Mesendoderm (in vitro differentiated cells): Measurements from ENCODE around the gene MCL1.
"Not testable (repeated sequence)": the region's sequence is repeated elsewhere in the genome, so short reads cannot be mapped to it uniquely, and the experiment has no call there.

Experiments
- DNase-seq: peaks from one replicate; pipeline ENCODE4 v3.0.0; 2013
- H2AK5ac ChIP-seq: 2 replicates; pipeline ENCODE4 v1.6.1; 2013; ENCODE audit warnings: low read length, inconsistent platforms
- H2BK120ac ChIP-seq: 2 replicates; pipeline ENCODE4 v1.6.1; 2013; ENCODE audit warnings: low read depth, mild to moderate bottlenecking, low read length, moderate library complexity, mixed read lengths
- H2BK15ac ChIP-seq: replicated peaks from 2 replicates; pipeline ENCODE4 v1.6.1; 2013; ENCODE audit warnings: low read depth, mild to moderate bottlenecking, moderate library complexity
- H2BK5ac ChIP-seq: 2 replicates; pipeline ENCODE4 v1.6.1; 2013; ENCODE audit warnings: low read length, inconsistent platforms
- H3K18ac ChIP-seq: 2 replicates; pipeline ENCODE4 v1.6.1; 2013; ENCODE audit warnings: mild to moderate bottlenecking, low read length, mixed read lengths
- H3K23ac ChIP-seq: one replicate; pipeline ENCODE4 v1.6.1; 2013; ENCODE audit warnings: low read length
- H3K27ac ChIP-seq: 2 replicates; pipeline ENCODE4 v1.5.1; 2013; ENCODE audit warnings: low read depth, mild to moderate bottlenecking, inconsistent platforms, low read length, moderate library complexity
- H3K27me3 ChIP-seq: 2 replicates; pipeline ENCODE4 v1.6.1; 2013; ENCODE audit warnings: low read length, control low read depth, mild to moderate bottlenecking, inconsistent platforms; ENCODE audit not compliant: insufficient read depth, poor library complexity
- H3K36me3 ChIP-seq: 2 replicates; pipeline ENCODE4 v1.6.1; 2013; ENCODE audit warnings: low read length, inconsistent platforms; ENCODE audit not compliant: control insufficient read depth, insufficient read depth
- H3K4ac ChIP-seq: one replicate; pipeline ENCODE4 v1.6.1; 2013; ENCODE audit warnings: low read depth, mild to moderate bottlenecking, low read length, moderate library complexity
- H3K4me1 ChIP-seq: 2 replicates; pipeline ENCODE4 v1.6.1; 2013; ENCODE audit warnings: low read depth, low read length, inconsistent platforms; ENCODE audit not compliant: control insufficient read depth
- H3K4me2 ChIP-seq: 2 replicates; pipeline ENCODE4 v1.6.1; 2013; ENCODE audit warnings: low read length
- H3K4me3 ChIP-seq: 2 replicates; pipeline ENCODE4 v1.5.1; 2013; ENCODE audit warnings: mild to moderate bottlenecking, low read length
- H3K56ac ChIP-seq: one replicate; pipeline ENCODE4 v1.6.1; 2013; ENCODE audit warnings: low read length
- H3K79me1 ChIP-seq: 2 replicates; pipeline ENCODE4 v1.6.1; 2013; ENCODE audit warnings: low read length, inconsistent platforms
- H3K79me2 ChIP-seq: 2 replicates; pipeline ENCODE4 v1.6.1; 2013; ENCODE audit warnings: mild to moderate bottlenecking, low read length; ENCODE audit not compliant: control insufficient read depth, insufficient read depth
- H3K9ac ChIP-seq: 2 replicates; pipeline ENCODE4 v1.6.1; 2013; ENCODE audit warnings: low read length, inconsistent platforms
- H4K5ac ChIP-seq: one replicate; pipeline ENCODE4 v1.6.1; 2013; ENCODE audit warnings: low read length
- H4K8ac ChIP-seq: one replicate; pipeline ENCODE4 v1.6.1; 2013; ENCODE audit warnings: low read depth, mild to moderate bottlenecking, control low read depth, low read length, moderate library complexity
- WGBS: extraction: QIAGEN DNeasy Blood & Tissue Kit; methylation state at CpG from one replicate; pipeline ENCODE4 v1.1.7; 2013; ENCODE audit warnings: low lambda C conversion rate, missing lambda C conversion rate; ENCODE audit not compliant: insufficient coverage; ENCODE audit errors: extremely low coverage; 5-methylcytosine and 5-hydroxymethylcytosine counted together

The MCL1 gene

GRCh38 chr1:150598346-150598745 lies 18.9 kb upstream of the MCL1 start:
- not testable (repeated sequence) for H3K56ac ChIP-seq, H2BK15ac ChIP-seq, H3K23ac ChIP-seq, H3K36me3 ChIP-seq, H3K9ac ChIP-seq, H2AK5ac ChIP-seq, H4K8ac ChIP-seq, H3K4ac ChIP-seq, H2BK5ac ChIP-seq, H3K4me3 ChIP-seq, H3K79me2 ChIP-seq, DNase-seq, H3K18ac ChIP-seq, H3K27me3 ChIP-seq, H3K4me1 ChIP-seq, H4K5ac ChIP-seq, H3K4me2 ChIP-seq, H3K79me1 ChIP-seq, H3K27ac ChIP-seq, H2BK120ac ChIP-seq
- WGBS: no CpG with 5 or more reads among the region's 4 CpGs

GRCh38 chr1:150596976-150597375 lies 17.6 kb upstream of the MCL1 start:
- H3K27ac ChIP-seq: no peak overlapping the region

DNA sequence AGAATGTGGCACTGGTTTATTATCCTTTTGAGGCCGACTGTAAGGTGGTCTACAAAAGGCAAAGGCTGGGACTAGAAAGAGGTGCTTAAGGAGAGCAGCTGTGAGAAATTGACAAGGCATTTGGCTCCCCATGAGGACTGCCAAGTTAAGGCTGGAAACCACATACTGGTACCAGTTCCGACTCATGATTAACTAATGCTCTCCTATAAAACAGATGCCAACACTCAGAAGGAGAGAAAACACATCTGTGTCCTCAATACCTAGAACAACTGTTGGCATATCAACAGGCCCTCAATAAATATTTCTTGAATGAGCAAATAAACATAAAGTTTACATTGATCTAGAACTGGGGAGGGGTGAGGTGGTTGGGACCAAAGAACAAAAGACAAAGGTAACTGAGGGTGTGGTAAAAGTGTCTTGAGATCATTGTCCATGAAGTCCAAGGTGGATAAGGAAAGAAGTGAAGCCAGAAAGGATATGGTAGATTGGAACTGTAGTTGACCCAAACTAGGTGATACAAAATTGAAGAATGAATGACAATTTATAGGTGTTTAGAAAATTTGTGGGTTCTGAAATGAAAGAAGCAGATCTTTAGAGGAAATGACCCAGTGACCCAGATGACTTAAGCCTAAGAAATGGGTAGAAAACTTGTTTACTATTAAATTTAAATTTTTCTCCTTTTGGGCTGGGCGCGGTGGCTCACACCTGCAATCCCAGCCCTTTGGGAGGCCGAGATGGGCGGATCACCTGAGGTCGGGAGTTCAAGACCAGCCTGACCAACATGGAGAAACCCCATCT lies 16.9 kb upstream of the MCL1 start:
- DNase-seq: no peak
- H3K23ac ChIP-seq: no peak overlapping the region

More at GRCh38 chr1:150596976-150597375, 17.6 kb upstream of the MCL1 start:
- H3K79me1 ChIP-seq: no peaks in the 10 kb centered on the region
- H3K36me3 ChIP-seq: no peaks in the 10 kb centered on the region
- no peak overlapping the region for H2BK15ac ChIP-seq
- DNase-seq: peak; percentile 25
- H3K4me1 ChIP-seq: no peaks in the 10 kb centered on the region
- H3K4me2 ChIP-seq: no peak overlapping the region
- no peak overlapping the region for H2BK5ac ChIP-seq
- no peak overlapping the region for H4K8ac ChIP-seq
- H2BK120ac ChIP-seq: no peak overlapping the region
- no peak overlapping the region for H3K23ac ChIP-seq
- H3K4ac ChIP-seq: no peak overlapping the region
- no peak overlapping the region for H3K56ac ChIP-seq
- WGBS: no CpG with 5 or more reads among the region's 3 CpGs
- no peaks in the 10 kb centered on the region for H3K79me2 ChIP-seq
- H2AK5ac ChIP-seq: no peak overlapping the region
- no peak overlapping the region for H3K4me3 ChIP-seq
- no peak overlapping the region for H3K18ac ChIP-seq
- H3K27me3 ChIP-seq: no peaks in the 10 kb centered on the region
- no peak overlapping the region for H3K9ac ChIP-seq
- H4K5ac ChIP-seq: no peak overlapping the region

DNA sequence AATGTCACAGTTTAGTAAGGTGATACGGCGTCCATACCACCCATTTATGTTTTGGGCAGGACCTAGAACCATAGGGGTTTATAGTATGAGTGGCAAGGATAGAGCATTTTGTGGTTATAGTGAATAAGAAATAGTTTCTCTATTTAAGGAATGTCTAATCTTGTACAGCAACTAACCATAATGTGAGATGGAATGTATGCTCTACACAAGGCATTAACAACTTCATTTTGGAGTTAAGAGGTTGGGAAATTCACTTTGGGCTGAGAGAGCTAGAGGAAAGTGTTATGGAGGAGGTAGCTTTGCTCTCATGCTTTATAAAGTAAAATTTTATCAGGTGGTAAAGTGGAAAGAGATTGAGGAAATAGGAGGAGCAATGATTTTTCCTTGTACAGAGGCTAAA lies 3.0 kb upstream of the MCL1 start:
- Histone ChIP-seq H3K4ac (no peak overlapping the region), H3K36me3 (no peaks in the 10 kb centered on the region), H3K4me1 (no peaks in the 10 kb centered on the region), H3K27me3 (no peaks in the 10 kb centered on the region), H3K9ac (no peak overlapping the region), H2BK5ac (no peak overlapping the region), H3K79me2 (peaks cover 16% of the 10 kb centered on the region), H3K4me3 (no peak overlapping the region), H4K8ac (no peak overlapping the region), H3K18ac (no peak overlapping the region), H3K27ac (no peak overlapping the region), H2BK120ac (no peak overlapping the region), H2BK15ac (no peak overlapping the region), H3K56ac (no peak overlapping the region), H3K79me1 (no peaks in the 10 kb centered on the region), H2AK5ac (no peak overlapping the region), H3K23ac (no peak overlapping the region), H3K4me2 (no peak overlapping the region), H4K5ac (no peak overlapping the region)
- WGBS: no CpG with 5 or more reads among the region's 2 CpGs
- no peak for DNase-seq

More for the DNA sequence above, 16.9 kb upstream of the MCL1 start:
- Histone ChIP-seq H2AK5ac (no peak overlapping the region), H3K27ac (no peak overlapping the region), H3K27me3 (no peaks in the 10 kb centered on the region), H3K4me1 (no peaks in the 10 kb centered on the region), H3K36me3 (no peaks in the 10 kb centered on the region), H2BK120ac (no peak overlapping the region), H3K4ac (no peak overlapping the region), H3K4me3 (no peak overlapping the region), H4K8ac (no peak overlapping the region), H2BK5ac (no peak overlapping the region), H3K79me1 (no peaks in the 10 kb centered on the region), H3K4me2 (no peak overlapping the region), H3K56ac (no peak overlapping the region), H2BK15ac (no peak overlapping the region), H4K5ac (no peak overlapping the region), H3K18ac (no peak overlapping the region), H3K9ac (no peak overlapping the region), H3K79me2 (no peaks in the 10 kb centered on the region)
- WGBS: no CpG with 5 or more reads among the region's 7 CpGs

DNA sequence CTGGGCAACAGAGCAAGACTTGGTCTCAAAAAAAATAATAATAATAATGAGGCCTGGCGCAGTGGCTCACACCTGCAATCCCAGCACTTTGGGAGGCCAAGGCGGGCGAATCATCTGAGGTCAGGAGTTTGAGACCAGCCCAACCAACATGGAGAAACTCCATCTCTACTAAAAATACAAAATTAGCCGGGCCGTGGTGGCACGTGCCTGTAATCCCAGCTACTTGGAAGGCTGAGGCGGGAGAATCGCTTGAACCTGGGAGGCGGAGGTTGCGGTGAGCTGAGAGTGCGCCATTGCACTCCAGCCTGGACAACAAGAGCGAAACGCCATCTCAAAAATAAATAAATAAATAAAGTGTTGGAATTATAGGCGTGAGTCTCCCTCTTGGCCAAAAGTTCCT lies 2.6 kb upstream of the MCL1 start:
- H2BK120ac ChIP-seq, H2AK5ac ChIP-seq, H3K9ac ChIP-seq, H3K27me3 ChIP-seq, H3K4me2 ChIP-seq, H3K79me1 ChIP-seq, H3K56ac ChIP-seq, H2BK5ac ChIP-seq, H4K5ac ChIP-seq, H3K27ac ChIP-seq, H3K18ac ChIP-seq, H3K23ac ChIP-seq, H2BK15ac ChIP-seq, H4K8ac ChIP-seq, DNase-seq, H3K36me3 ChIP-seq, H3K4ac ChIP-seq, H3K4me1 ChIP-seq, H3K4me3 ChIP-seq: not testable (repeated sequence)
- peaks cover 21% of the 10 kb centered on the region for H3K79me2 ChIP-seq
- WGBS: no CpG with 5 or more reads among the region's 14 CpGs

- peaks cover 25% of the 10 kb centered on the region for H3K79me2 ChIP-seq
- not testable (repeated sequence) for H3K4ac ChIP-seq, H2BK5ac ChIP-seq, H3K4me3 ChIP-seq, H2BK120ac ChIP-seq, H4K5ac ChIP-seq, H3K4me2 ChIP-seq, H3K18ac ChIP-seq, H3K4me1 ChIP-seq, DNase-seq, H4K8ac ChIP-seq, H3K56ac ChIP-seq, H3K23ac ChIP-seq, H2AK5ac ChIP-seq, H3K27ac ChIP-seq, H2BK15ac ChIP-seq, H3K79me1 ChIP-seq, H3K36me3 ChIP-seq, H3K27me3 ChIP-seq, H3K9ac ChIP-seq
- no CpG with 5 or more reads among the region's 7 CpGs for WGBS
Measured at GRCh38 chr1:150581437-150581836, 2.0 kb upstream of the MCL1 start.
